Uterus (tissue), 4 donors: ENCODE data around the gene INO80C. TPM values are rescaled to one million over a fixed set of nuclear protein-coding genes. Genes with fewer than 3 reads are reported as not detected.

Experiments used
- DNase-seq, 2 donors: peaks; one replicate each; pipeline ENCODE4 v3.0.0-alpha.2; 2019 to 2020
- H3K27ac ChIP-seq, 2 donors: fragments of 200-600 bp; sonication (generic); 1 replicate in 1 of 2; 2 replicates in 1 of 2; pipeline ENCODE4 v1.5.1; 2016 to 2018
- H3K27me3 ChIP-seq, 2 donors: fragments of 200-600 bp; sonication (generic); one replicate each; pipeline ENCODE4 v1.5.1; 2018 to 2019; ENCODE audit warnings: control low read depth in 1 of 2
- H3K36me3 ChIP-seq, 2 donors: fragments of 200-600 bp; sonication (generic); one replicate each; pipeline ENCODE4 v1.5.1; 2019; ENCODE audit warnings: control low read depth in 1 of 2
- H3K4me1 ChIP-seq, 2 donors: fragments of 200-600 bp; sonication (generic); one replicate each; pipeline ENCODE4 v1.5.1; 2018 to 2019; ENCODE audit warnings: control low read depth in 1 of 2
- H3K4me3 ChIP-seq, 2 donors: fragments of 200-600 bp; sonication (generic); 1 replicate in 1 of 2; 2 replicates in 1 of 2; pipeline ENCODE4 v1.5.1; 2018 to 2019; ENCODE audit warnings: mild to moderate bottlenecking in 1 of 2
- H3K9me3 ChIP-seq, 2 donors: fragments of 200-600 bp; sonication (generic); one replicate each; pipeline ENCODE4 v1.5.1; 2019; ENCODE audit warnings: control low read depth in 1 of 2
- CTCF ChIP-seq, 4 experiments: fragments of 200-600 bp in 2 of 4; fragments of 450-650 bp in 2 of 4; sonication (generic) in 2 of 4; IDR thresholded peaks; one replicate each; pipeline ENCODE4 v1.5.1; 2016 to 2019; ENCODE audit warnings: antibody characterized with exemption in 4 of 4, mild to moderate bottlenecking in 2 of 4, moderate library complexity in 1 of 4
- POLR2A ChIP-seq, 2 donors: fragments of 450-650 bp; IDR thresholded peaks; one replicate each; pipeline ENCODE4 v1.6.1; 2016; ENCODE audit warnings: antibody characterized with exemption in 2 of 2, mild to moderate bottlenecking in 1 of 2, moderate library complexity in 1 of 2
- intact Hi-C: fragments of 100-400 bp; cut with DNase I; formaldehyde crosslinking; loops from one replicate; pipeline ENCODE4 v1.15.1; 2023; ENCODE audit warnings: low total_unique reads
- total RNA-seq, 4 donors: library from RNA; depleted of rRNA in 3 of 4; stranded (reverse); fragments of >200 nt in 3 of 4; gene quantifications; one replicate each; pipeline versions ENCODE4 v1.1.0 to v1.2.4, GENCODE V29; 2014 to 2023
- donor health status: DM: yes; HTN: yes; CAD: no.

Gene INO80C
- total RNA-seq, 4 donors from 2014 or later = 0.26 to 14.9 (median 7.0) TPM; not detected in 1

- no peak for DNase-seq
- no peaks in the 10 kb centered on the region for H3K4me1 ChIP-seq
- no peaks in the 10 kb centered on the region for H3K9me3 ChIP-seq
- H3K36me3 ChIP-seq = no peaks in the 10 kb centered on the region
- intact Hi-C loops = loop anchor here (10.0 kb wide), 1 partner anchor 73 kb away; no protein-coding TSS in a partner anchor
- H3K4me3 ChIP-seq = no peak overlapping the region
- no peaks in the 10 kb centered on the region for H3K27me3 ChIP-seq
- TF ChIP-seq POLR2A (IDR thresholded peaks at IDR 0.05) (no peak), CTCF (IDR thresholded peaks at IDR 0.05) (no peak)
- H3K27ac ChIP-seq = no peak overlapping the region
Observed at GRCh38 chr18:35502052-35502451, 4.3 kb upstream of the INO80C start.

GRCh38 chr18:35501369-35501768 is 3.6 kb upstream of the INO80C start:
- no peak for TF ChIP-seq POLR2A (IDR thresholded peaks at IDR 0.05)
- TF ChIP-seq CTCF (IDR thresholded peaks at IDR 0.05) = no peak
- Histone ChIP-seq H3K27me3 (no peaks in the 10 kb centered on the region), H3K9me3 (no peaks in the 10 kb centered on the region), H3K4me1 (peaks cover 0 to 4% of the 10 kb centered on the region in 2 donors), H3K27ac (no peak overlapping the region), H3K36me3 (no peaks in the 10 kb centered on the region), H3K4me3 (no peak overlapping the region)
- DNase-seq = no peak
- intact Hi-C loops = loop anchor here (10.0 kb wide), 1 partner anchor 73 kb away; no protein-coding TSS in a partner anchor

DNA sequence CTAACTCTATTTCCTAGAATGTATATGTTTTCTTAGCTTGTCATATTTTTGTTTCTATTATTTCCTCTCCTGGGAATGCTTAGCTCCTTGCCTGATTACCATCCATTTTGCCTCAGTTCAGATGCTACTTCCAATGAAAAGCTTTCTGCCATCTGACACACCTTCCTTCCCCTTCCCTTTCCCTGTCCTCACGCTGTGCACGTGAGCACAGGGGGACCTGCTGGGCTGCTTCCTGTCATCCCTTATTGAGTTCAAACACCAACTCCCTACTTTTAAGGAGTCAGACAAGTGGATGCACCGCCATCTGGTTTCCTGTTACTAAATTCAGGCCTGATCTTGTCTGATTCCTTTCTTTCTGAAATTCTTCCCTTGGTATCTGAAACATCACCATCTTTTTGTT is 2.4 kb upstream of the INO80C start:
- no peaks in the 10 kb centered on the region for H3K27me3 ChIP-seq
- H3K27ac ChIP-seq = no peak overlapping the region
- no peak for DNase-seq
- intact Hi-C loops = loop anchor here (10.0 kb wide), 1 partner anchor 75 kb away; no protein-coding TSS in a partner anchor
- H3K4me1 ChIP-seq = peaks cover 0 to 5% of the 10 kb centered on the region in 2 donors
- no peaks in the 10 kb centered on the region for H3K36me3 ChIP-seq
- TF ChIP-seq POLR2A (IDR thresholded peaks at IDR 0.05) (no peak), CTCF (IDR thresholded peaks at IDR 0.05) (no peak)
- H3K4me3 ChIP-seq = no peak overlapping the region
- H3K9me3 ChIP-seq = no peaks in the 10 kb centered on the region

DNA sequence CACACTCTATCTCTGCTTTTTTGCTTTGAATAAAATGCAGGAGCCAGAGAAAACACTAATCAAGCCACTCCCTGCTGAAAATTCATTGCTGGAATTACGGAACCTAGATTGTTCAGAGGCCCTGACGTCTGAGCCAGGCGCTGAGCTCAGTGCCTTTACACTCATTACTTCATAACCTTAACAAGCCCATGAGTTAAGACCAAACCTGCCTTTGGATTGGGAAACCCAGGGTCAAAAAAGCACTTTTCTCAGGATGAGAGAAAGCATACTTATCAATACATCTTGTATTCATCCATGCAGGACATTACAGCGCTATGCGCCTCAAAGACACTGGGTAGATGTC is 762 bp downstream of the INO80C start:
- no peaks in the 10 kb centered on the region for H3K36me3 ChIP-seq
- peaks cover 0 to 5% of the 10 kb centered on the region in 2 donors for H3K4me1 ChIP-seq
- TF ChIP-seq POLR2A (IDR thresholded peaks at IDR 0.05) = no peak
- no peaks in the 10 kb centered on the region for H3K9me3 ChIP-seq
- peak overlapping the region; percentile 70 to 73 for H3K4me3 ChIP-seq
- H3K27me3 ChIP-seq = no peaks in the 10 kb centered on the region
- intact Hi-C loops = no loop called here
- DNase-seq = peak; percentile 30
- H3K27ac ChIP-seq = peak overlapping the region; percentile 94 to 95

DNA sequence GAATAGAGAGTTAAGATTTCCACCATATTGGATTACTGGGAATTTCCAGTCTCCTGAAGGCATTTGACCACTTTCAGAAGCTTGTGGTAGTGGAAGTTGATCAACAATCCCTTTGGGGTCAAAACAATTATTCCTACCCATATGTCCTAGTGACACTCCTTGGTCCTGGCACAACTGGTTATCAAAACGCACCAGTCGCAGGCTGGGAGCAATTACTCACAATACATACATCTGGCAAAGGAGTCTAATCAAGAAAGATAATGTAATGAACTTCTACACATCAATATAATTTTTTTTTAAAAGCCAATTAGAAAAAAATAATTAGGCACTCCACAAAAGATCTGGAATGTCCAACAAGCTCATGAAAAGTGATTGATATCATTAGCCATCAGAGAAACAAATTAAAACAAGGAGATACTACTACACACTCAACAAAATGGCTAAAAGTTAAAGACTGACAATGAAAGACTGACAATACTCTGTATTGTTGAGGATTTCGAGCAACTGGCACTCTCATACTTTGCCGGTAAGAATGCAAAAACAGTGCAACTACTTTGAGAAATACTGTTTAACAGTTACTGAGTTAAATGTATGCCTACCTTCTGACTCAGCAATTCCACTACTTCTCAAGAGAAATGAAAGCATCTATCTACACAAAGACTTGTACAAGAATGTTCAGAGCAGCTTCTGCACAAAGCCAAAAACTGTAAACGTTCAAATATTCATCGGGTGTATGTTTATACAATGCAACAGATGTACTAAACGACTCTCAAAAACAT is 2.0 kb downstream of the INO80C start:
- Histone ChIP-seq H3K4me1 (peaks cover 0 to 5% of the 10 kb centered on the region in 2 donors), H3K9me3 (no peaks in the 10 kb centered on the region), H3K4me3 (no peak overlapping the region), H3K27ac (no peak overlapping the region), H3K27me3 (no peaks in the 10 kb centered on the region), H3K36me3 (no peaks in the 10 kb centered on the region)
- DNase-seq = no peak
- intact Hi-C loops = no loop called here
- TF ChIP-seq POLR2A (IDR thresholded peaks at IDR 0.05) (no peak), CTCF (IDR thresholded peaks at IDR 0.05) (no peak)
